ENCODE measurements around the gene MGAT3.
"Not testable (repeated sequence)": the region's sequence is repeated elsewhere in the genome, so short reads cannot be mapped to it uniquely, and the experiment has no call there.

MGAT3 gene

GRCh38 chr22:39456522-39457197 lies at the start of gene MGAT3:
Gene MGAT3 (plus strand): TSS chr22:39457012. CDS start chr22:39487348, 30,336 bp downstream.
- no peak for DNase-seq

- DNase-seq: no peak
Measured at GRCh38 chr22:39408173-39408572, 48.6 kb upstream of the MGAT3 start.

- DNase-seq: no peak
Measured at GRCh38 chr22:39408807-39409206, 48.0 kb upstream of the MGAT3 start.

- no peak for DNase-seq
Measured at GRCh38 chr22:39409516-39410029, 47.2 kb upstream of the MGAT3 start.

GRCh38 chr22:39410264-39410663 lies 46.5 kb upstream of the MGAT3 start:
- no peak for DNase-seq

GRCh38 chr22:39411828-39412365 lies 44.9 kb upstream of the MGAT3 start:
- DNase-seq: not testable (repeated sequence)

- not testable (repeated sequence) for DNase-seq
Measured at GRCh38 chr22:39413204-39413603, 43.6 kb upstream of the MGAT3 start.

GRCh38 chr22:39414377-39414776 lies 42.4 kb upstream of the MGAT3 start:
- DNase-seq: no peak

GRCh38 chr22:39414886-39415285 lies 41.9 kb upstream of the MGAT3 start:
- no peak for DNase-seq

- DNase-seq: no peak
Measured at GRCh38 chr22:39415506-39415905, 41.3 kb upstream of the MGAT3 start.

GRCh38 chr22:39416319-39416718 lies 40.5 kb upstream of the MGAT3 start:
- no peak for DNase-seq

- DNase-seq: no peak
Measured at GRCh38 chr22:39417641-39418040, 39.2 kb upstream of the MGAT3 start.

GRCh38 chr22:39418696-39419095 lies 38.1 kb upstream of the MGAT3 start:
- no peak for DNase-seq

GRCh38 chr22:39419096-39419495 lies 37.7 kb upstream of the MGAT3 start:
- no peak for DNase-seq

- DNase-seq: no peak
Measured at GRCh38 chr22:39419911-39420310, 36.9 kb upstream of the MGAT3 start.

- no peak for DNase-seq
Measured at GRCh38 chr22:39421691-39422090, 35.1 kb upstream of the MGAT3 start.

- no peak for DNase-seq
Measured at GRCh38 chr22:39422101-39422500, 34.7 kb upstream of the MGAT3 start.

- no peak for DNase-seq
Measured at GRCh38 chr22:39422721-39423120, 34.1 kb upstream of the MGAT3 start.

- no peak for DNase-seq
Measured at GRCh38 chr22:39423976-39424375, 32.8 kb upstream of the MGAT3 start.

- no peak for DNase-seq
Measured at GRCh38 chr22:39426380-39427043, 30.3 kb upstream of the MGAT3 start.

- no peak for DNase-seq
Measured at GRCh38 chr22:39427751-39428596, 28.8 kb upstream of the MGAT3 start.

- no peak for DNase-seq
Measured at GRCh38 chr22:39428597-39429071, 28.2 kb upstream of the MGAT3 start.

GRCh38 chr22:39429186-39429585 lies 27.6 kb upstream of the MGAT3 start:
- DNase-seq: no peak
